Measurements from ENCODE around the gene SLC25A13.

The SLC25A13 gene

GRCh38 chr7:96322847-96323461, 1.1 kb upstream of the SLC25A13 start:
- no peak overlapping the region for H3K4me3 ChIP-seq (ENCODE audit: low read depth, low read length)

DNA sequence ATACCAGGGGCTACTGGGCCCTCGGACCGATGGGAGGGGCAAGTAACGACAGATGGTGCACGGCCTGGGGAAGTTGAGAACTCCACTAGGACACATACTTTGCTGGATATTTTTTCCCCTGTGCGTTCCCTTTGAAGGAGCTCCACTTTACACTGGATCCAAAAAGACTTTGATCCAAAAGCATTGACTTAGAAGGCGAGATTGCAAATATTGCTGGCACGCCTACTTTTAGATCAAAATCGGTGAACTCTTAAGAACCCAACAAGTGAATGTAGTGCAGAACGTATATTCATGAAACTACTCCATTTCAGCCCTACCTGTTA, 436 bp upstream of the SLC25A13 start:
- no peak for DNase-seq (ENCODE audit: low read depth)
- TF ChIP-seq, protein P1, sequence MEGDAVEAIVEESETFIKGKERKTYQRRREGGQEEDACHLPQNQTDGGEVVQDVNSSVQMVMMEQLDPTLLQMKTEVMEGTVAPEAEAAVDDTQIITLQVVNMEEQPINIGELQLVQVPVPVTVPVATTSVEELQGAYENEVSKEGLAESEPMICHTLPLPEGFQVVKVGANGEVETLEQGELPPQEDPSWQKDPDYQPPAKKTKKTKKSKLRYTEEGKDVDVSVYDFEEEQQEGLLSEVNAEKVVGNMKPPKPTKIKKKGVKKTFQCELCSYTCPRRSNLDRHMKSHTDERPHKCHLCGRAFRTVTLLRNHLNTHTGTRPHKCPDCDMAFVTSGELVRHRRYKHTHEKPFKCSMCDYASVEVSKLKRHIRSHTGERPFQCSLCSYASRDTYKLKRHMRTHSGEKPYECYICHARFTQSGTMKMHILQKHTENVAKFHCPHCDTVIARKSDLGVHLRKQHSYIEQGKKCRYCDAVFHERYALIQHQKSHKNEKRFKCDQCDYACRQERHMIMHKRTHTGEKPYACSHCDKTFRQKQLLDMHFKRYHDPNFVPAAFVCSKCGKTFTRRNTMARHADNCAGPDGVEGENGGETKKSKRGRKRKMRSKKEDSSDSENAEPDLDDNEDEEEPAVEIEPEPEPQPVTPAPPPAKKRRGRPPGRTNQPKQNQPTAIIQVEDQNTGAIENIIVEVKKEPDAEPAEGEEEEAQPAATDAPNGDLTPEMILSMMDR (IDR thresholded peaks at IDR 0.05; ENCODE audit: insufficient read depth, low read depth, low read length, missing control alignments): no peak
- H3K4me3 ChIP-seq (ENCODE audit: low read depth, low read length): peak overlapping the region; percentile 80

More at GRCh38 chr7:96322847-96323461, 1.1 kb upstream of the SLC25A13 start:
- DNase-seq (ENCODE audit: low read depth): no peak
- TF ChIP-seq, protein P1 (IDR thresholded peaks at IDR 0.05; ENCODE audit: insufficient read depth, low read depth, low read length, missing control alignments): no peak

- TF ChIP-seq, protein P1 (IDR thresholded peaks at IDR 0.05; ENCODE audit: insufficient read depth, low read depth, low read length, missing control alignments): no peak
- DNase-seq (ENCODE audit: low read depth): peak; percentile 74
- H3K4me3 ChIP-seq (ENCODE audit: low read depth, low read length): peak overlapping the region; percentile 80
Measured at GRCh38 chr7:96321031-96321657, 754 bp downstream of the SLC25A13 start.

DNA sequence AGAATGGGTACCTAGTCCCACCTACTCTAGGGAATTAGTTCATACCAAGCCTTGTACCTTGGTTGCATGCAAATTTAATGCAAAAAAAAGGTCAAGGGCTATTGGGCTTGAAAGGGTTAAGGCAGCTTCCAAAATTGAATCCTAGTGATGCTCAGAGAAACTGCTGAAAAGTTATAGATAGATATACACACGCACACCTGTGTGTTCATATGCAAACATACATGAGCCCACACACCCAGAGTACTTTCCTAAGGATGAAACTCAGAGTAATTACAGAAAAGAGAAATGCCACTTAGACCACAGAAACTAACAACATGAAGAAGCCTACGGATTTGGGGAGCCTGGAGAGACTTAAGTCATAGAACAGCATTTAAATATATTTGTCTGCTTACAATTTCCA, 1.5 kb downstream of the SLC25A13 start:
- TF ChIP-seq, protein P1 (IDR thresholded peaks at IDR 0.05; ENCODE audit: insufficient read depth, low read depth, low read length, missing control alignments): no peak
- peak; percentile 74 for DNase-seq (ENCODE audit: low read depth)
- H3K4me3 ChIP-seq (ENCODE audit: low read depth, low read length): peak overlapping the region; percentile 80

GRCh38 chr7:96319439-96319838, 2.5 kb downstream of the SLC25A13 start:
- DNase-seq (ENCODE audit: low read depth): no peak

DNA sequence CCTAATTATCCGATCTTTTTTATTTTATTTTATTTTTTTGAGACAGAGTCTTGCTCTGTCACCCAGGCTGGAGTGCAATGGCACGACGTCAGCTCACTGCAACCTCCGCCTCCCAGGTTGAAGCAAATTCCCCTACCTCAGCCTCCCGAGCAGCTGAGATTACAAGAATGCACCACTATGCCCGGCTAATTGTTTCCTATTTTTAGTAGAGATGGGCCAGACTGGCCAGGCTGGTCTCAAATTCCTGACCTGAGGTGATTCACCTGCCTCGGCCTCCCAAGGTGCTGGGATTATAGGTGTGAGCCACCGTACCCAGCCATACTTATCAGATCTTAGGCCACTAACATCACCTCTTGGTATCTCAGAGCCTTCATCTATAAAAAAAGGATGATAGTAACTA, 4.9 kb downstream of the SLC25A13 start:
- no peak for DNase-seq (ENCODE audit: low read depth)
- TF ChIP-seq, protein P1 (IDR thresholded peaks at IDR 0.05; ENCODE audit: insufficient read depth, low read depth, low read length, missing control alignments): no peak

More at GRCh38 chr7:96319439-96319838, 2.5 kb downstream of the SLC25A13 start:
- TF ChIP-seq, protein P1 (IDR thresholded peaks at IDR 0.05; ENCODE audit: insufficient read depth, low read depth, low read length, missing control alignments): no peak
- no peak overlapping the region for H3K4me3 ChIP-seq (ENCODE audit: low read depth, low read length)

DNA sequence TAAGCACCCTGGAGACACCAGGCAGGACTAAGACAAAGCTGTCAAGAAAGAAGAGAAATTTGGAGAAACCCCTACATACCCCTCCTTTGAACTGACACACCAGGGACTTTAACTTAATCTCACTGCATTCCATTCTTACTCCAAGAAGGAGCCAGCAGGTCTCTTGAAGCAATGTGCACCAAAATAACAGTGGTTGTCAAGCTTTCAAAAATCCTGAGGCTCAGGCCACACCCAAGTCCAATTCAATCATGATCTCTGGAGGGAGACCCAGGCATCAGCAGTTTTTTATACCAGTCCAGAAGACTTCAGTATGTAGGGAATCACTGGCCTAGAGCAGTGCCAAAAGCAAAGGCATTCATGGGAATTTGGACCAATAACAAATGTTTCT, 6.8 kb downstream of the SLC25A13 start:
- no peak for DNase-seq (ENCODE audit: low read depth)
- TF ChIP-seq, protein P1 (IDR thresholded peaks at IDR 0.05; ENCODE audit: insufficient read depth, low read depth, low read length, missing control alignments): no peak
- H3K4me3 ChIP-seq (ENCODE audit: low read depth, low read length): no peak overlapping the region

More for the DNA sequence above, 4.9 kb downstream of the SLC25A13 start:
- H3K4me3 ChIP-seq (ENCODE audit: low read depth, low read length): no peak overlapping the region
